ENCODE measurements around the gene MACF1.
"Not testable (repeated sequence)": the region's sequence is repeated elsewhere in the genome, so short reads cannot be mapped to it uniquely, and the experiment has no call there.

MACF1 gene

GRCh38 chr1:39475551-39475950 lies 271.1 kb downstream of the MACF1 start:
- DNase-seq: not testable (repeated sequence)

- no peak for DNase-seq
Observed at GRCh38 chr1:39478126-39478915, 273.8 kb downstream of the MACF1 start.

GRCh38 chr1:39481289-39481688 lies 276.8 kb downstream of the MACF1 start:
- no peak for DNase-seq

- no peak for DNase-seq
Observed at GRCh38 chr1:39483276-39483675, 278.8 kb downstream of the MACF1 start.

GRCh38 chr1:39484564-39484963 lies 280.1 kb downstream of the MACF1 start:
- no peak for DNase-seq

GRCh38 chr1:39485046-39485803 lies 280.7 kb downstream of the MACF1 start:
- DNase-seq: no peak

- DNase-seq: no peak
Observed at GRCh38 chr1:39488012-39488545, 283.6 kb downstream of the MACF1 start.

- no peak for DNase-seq
Observed at GRCh38 chr1:39488793-39489566, 284.5 kb downstream of the MACF1 start.

- no peak for DNase-seq
Observed at GRCh38 chr1:39489567-39490239, 285.2 kb downstream of the MACF1 start.

GRCh38 chr1:39490596-39491145 lies 286.2 kb downstream of the MACF1 start:
- peak in 2 of 3 experiments; percentile 44 to 80 for DNase-seq

- DNase-seq: peak; percentile 68 to 91 (median 90)
Observed at GRCh38 chr1:39491146-39491921, 286.8 kb downstream of the MACF1 start, which contains the start of gene BMP8A. BMP8A (plus strand) TSS chr1:39491636; CDS start chr1:39491992, 356 bp downstream.

- peak in 2 of 3 experiments; percentile 24 to 58 for DNase-seq
Observed at GRCh38 chr1:39492118-39493042, 287.9 kb downstream of the MACF1 start.

- DNase-seq: not testable (repeated sequence)
Observed at GRCh38 chr1:39493043-39493810, 288.7 kb downstream of the MACF1 start.

- DNase-seq: no peak
Observed at GRCh38 chr1:39494671-39495410, 290.3 kb downstream of the MACF1 start.

GRCh38 chr1:39496520-39496919 lies 292.0 kb downstream of the MACF1 start:
- DNase-seq: not testable (repeated sequence)

- DNase-seq: no peak
Observed at GRCh38 chr1:39497585-39497984, 293.1 kb downstream of the MACF1 start.

- not testable (repeated sequence) for DNase-seq
Observed at GRCh38 chr1:39498096-39498710, 293.7 kb downstream of the MACF1 start.

GRCh38 chr1:39498821-39499220 lies 294.3 kb downstream of the MACF1 start:
- DNase-seq: not testable (repeated sequence)
